Measurements from ENCODE around the gene BRI3BP.
"Not testable (repeated sequence)": the region's sequence is repeated elsewhere in the genome, so short reads cannot be mapped to it uniquely, and the experiment has no call there.

Gene BRI3BP

DNA sequence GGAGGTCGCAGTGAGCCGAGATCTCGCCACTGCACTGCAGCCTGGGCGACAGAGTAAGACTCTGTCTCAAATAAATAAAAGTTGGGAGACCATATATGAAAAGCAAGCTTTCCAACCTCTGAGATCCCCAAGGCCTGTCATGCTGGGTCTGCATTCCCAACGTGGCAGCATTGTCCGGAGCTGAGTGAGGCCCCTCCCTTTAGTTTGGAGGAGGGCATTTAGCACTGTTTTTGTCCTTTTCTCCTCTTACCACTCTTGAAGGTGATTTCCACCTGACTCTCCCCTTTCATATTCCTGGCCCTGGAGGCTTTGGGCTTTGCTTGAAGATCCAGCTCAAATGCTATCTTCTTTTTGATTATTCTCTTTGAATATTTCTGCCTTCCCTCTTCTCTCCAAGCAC, 74.9 kb downstream of the BRI3BP start:
- H3K4me1 ChIP-seq (ENCODE audit: insufficient read depth, insufficient read length), result peaks cover 19% of the 10 kb centered on the region
- no peak for DNase-seq (ENCODE audit: low read depth, low spot score)
- no peak for TF ChIP-seq SUZ12 (IDR thresholded peaks at IDR 0.05; ENCODE audit: extremely low read depth, insufficient read depth, insufficient read length)
- no peak for TF ChIP-seq YY1 (IDR thresholded peaks at IDR 0.05; ENCODE audit: insufficient read depth, insufficient read length)
- TF ChIP-seq ZNF274 (IDR thresholded peaks at IDR 0.05; ENCODE audit: low read depth, low read length), result no peak

DNA sequence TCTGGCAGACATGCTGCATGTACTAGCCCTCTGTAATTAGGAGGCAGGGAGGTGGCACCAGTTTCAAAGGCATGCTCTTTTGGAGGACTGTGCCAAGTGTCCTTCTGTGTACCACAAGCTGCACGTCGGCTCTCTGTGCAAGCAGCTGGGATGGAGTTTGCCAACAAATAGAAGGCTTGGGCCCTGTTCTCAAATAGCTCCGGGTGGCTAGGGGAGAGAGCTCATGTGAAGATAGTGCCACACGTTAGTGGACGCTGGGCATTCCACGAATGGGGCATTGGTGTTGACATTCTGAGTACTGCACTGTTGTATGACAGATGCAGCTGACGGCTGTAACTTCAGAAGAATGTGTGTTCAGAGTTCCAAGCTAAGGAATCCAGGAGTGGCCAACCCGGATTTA, 76.2 kb downstream of the BRI3BP start:
- H3K9ac ChIP-seq (ENCODE audit: insufficient read length, low read depth), result no peak overlapping the region
- peaks cover 29% of the 10 kb centered on the region for H3K36me3 ChIP-seq (ENCODE audit: insufficient read depth, insufficient read length, low read length)
- H3K4me3 ChIP-seq (ENCODE audit: insufficient read length, low read depth), result no peak overlapping the region
- DNase-seq (ENCODE audit: low read depth, low spot score), result no peak
- no peak for TF ChIP-seq YY1 (IDR thresholded peaks at IDR 0.05; ENCODE audit: insufficient read depth, insufficient read length)
- no peak for TF ChIP-seq SUZ12 (IDR thresholded peaks at IDR 0.05; ENCODE audit: extremely low read depth, insufficient read depth, insufficient read length)
- no peak for TF ChIP-seq ZNF274 (IDR thresholded peaks at IDR 0.05; ENCODE audit: low read depth, low read length)
- H3K4me1 ChIP-seq (ENCODE audit: insufficient read depth, insufficient read length), result peaks cover 19% of the 10 kb centered on the region
- no peaks in the 10 kb centered on the region for H3K27me3 ChIP-seq (ENCODE audit: insufficient read depth, insufficient read length)
- no peaks in the 10 kb centered on the region for H3K9me3 ChIP-seq (ENCODE audit: insufficient read depth, low read length)

More for the DNA sequence above, 74.9 kb downstream of the BRI3BP start:
- no peak overlapping the region for H3K4me3 ChIP-seq (ENCODE audit: insufficient read length, low read depth)
- H3K36me3 ChIP-seq (ENCODE audit: insufficient read depth, insufficient read length, low read length), result peaks cover 22% of the 10 kb centered on the region
- H3K27me3 ChIP-seq (ENCODE audit: insufficient read depth, insufficient read length), result no peaks in the 10 kb centered on the region
- H3K9me3 ChIP-seq (ENCODE audit: insufficient read depth, low read length), result no peaks in the 10 kb centered on the region
- H3K9ac ChIP-seq (ENCODE audit: insufficient read length, low read depth), result no peak overlapping the region

DNA sequence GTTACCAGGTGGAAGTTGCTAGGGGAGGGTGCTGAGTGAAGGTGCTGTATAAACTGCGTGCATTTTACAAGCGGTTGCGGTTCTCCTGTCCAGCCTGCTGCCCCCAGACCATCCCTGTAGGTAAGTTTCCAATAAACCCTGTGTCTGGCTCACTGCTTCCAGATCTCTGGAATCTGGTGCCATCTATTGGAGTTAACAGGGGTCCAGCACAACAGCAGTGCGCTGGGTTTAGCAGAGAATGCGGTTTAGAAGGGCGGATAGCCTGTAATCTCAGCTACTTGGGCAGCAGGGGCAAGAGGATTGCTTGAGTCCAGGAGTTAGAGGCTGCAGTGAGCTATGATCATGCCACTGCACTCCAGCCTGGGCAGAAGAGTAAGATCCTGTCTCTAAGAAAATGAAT, 76.7 kb downstream of the BRI3BP start:
- H3K4me3 ChIP-seq (ENCODE audit: insufficient read length, low read depth), result no peak overlapping the region
- H3K36me3 ChIP-seq (ENCODE audit: insufficient read depth, insufficient read length, low read length), result peaks cover 29% of the 10 kb centered on the region
- no peak for TF ChIP-seq ZNF274 (IDR thresholded peaks at IDR 0.05; ENCODE audit: low read depth, low read length)
- no peak for TF ChIP-seq SUZ12 (IDR thresholded peaks at IDR 0.05; ENCODE audit: extremely low read depth, insufficient read depth, insufficient read length)
- TF ChIP-seq YY1 (IDR thresholded peaks at IDR 0.05; ENCODE audit: insufficient read depth, insufficient read length), result no peak
- peaks cover 19% of the 10 kb centered on the region for H3K4me1 ChIP-seq (ENCODE audit: insufficient read depth, insufficient read length)
- no peak for DNase-seq (ENCODE audit: low read depth, low spot score)
- no peaks in the 10 kb centered on the region for H3K9me3 ChIP-seq (ENCODE audit: insufficient read depth, low read length)
- H3K27me3 ChIP-seq (ENCODE audit: insufficient read depth, insufficient read length), result no peaks in the 10 kb centered on the region
- H3K9ac ChIP-seq (ENCODE audit: insufficient read length, low read depth), result no peak overlapping the region

DNA sequence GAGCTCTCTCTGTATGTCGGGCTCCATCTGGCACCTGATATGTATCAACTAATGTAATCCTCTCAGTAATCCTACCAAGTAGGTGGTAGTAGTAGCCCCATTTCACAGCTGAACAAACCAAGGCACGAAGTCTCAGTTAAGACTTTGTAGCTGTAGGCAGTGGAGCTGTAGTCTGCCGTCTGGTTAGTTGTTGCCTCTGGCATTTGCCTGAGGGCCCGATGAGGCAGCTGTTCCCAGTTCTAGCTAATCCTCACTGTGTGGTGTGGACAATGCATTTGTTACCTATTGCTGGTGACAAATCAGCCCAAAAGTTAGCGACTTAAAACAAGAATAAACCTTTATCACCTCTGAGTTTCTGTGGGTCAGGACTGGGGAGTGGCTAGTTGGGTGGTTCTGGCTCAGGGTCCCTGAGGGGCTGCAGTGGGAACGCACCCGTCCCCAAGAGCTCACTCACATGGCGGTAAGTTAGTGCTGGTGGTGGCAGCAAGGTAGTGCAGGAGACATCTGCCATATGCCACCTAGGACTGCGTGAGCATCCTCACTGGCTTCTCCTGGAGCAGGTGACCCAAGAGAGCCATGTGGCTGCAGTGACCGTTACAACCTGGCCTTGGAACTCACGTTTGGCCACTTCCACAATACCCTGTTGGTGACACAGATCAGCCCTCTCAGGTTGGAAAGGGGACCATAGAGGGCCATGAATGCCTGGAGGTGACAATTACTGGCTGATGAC, 77.4 kb downstream of the BRI3BP start:
- peaks cover 30% of the 10 kb centered on the region for H3K36me3 ChIP-seq (ENCODE audit: insufficient read depth, insufficient read length, low read length)
- no peaks in the 10 kb centered on the region for H3K27me3 ChIP-seq (ENCODE audit: insufficient read depth, insufficient read length)
- DNase-seq (ENCODE audit: low read depth, low spot score), result no peak
- H3K4me3 ChIP-seq (ENCODE audit: insufficient read length, low read depth), result no peak overlapping the region
- peaks cover 19% of the 10 kb centered on the region for H3K4me1 ChIP-seq (ENCODE audit: insufficient read depth, insufficient read length)
- H3K9me3 ChIP-seq (ENCODE audit: insufficient read depth, low read length), result no peaks in the 10 kb centered on the region
- no peak for TF ChIP-seq SUZ12 (IDR thresholded peaks at IDR 0.05; ENCODE audit: extremely low read depth, insufficient read depth, insufficient read length)
- no peak for TF ChIP-seq ZNF274 (IDR thresholded peaks at IDR 0.05; ENCODE audit: low read depth, low read length)
- no peak for TF ChIP-seq YY1 (IDR thresholded peaks at IDR 0.05; ENCODE audit: insufficient read depth, insufficient read length)
- no peak overlapping the region for H3K9ac ChIP-seq (ENCODE audit: insufficient read length, low read depth)

DNA sequence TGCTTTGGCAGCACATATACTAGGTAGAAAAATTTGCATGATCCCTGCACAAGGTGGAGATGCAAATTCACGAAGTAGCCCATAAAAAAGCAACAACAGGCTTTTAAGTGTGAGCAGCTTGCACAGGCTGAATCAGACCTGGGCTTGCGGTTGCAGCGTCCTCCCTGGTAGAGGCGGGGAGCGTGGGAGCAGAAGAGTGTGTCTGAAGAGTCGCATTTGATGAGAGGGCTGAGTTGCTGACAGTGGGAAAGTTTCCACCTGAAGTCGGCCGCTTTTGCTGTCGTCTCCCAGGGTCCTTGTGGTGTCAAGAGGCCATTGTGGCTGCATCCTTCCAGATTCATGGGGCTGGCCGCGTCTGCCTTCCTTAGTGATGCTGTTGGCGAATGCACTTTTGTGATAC, 78.0 kb downstream of the BRI3BP start:
- no peak overlapping the region for H3K9ac ChIP-seq (ENCODE audit: insufficient read length, low read depth)

DNA sequence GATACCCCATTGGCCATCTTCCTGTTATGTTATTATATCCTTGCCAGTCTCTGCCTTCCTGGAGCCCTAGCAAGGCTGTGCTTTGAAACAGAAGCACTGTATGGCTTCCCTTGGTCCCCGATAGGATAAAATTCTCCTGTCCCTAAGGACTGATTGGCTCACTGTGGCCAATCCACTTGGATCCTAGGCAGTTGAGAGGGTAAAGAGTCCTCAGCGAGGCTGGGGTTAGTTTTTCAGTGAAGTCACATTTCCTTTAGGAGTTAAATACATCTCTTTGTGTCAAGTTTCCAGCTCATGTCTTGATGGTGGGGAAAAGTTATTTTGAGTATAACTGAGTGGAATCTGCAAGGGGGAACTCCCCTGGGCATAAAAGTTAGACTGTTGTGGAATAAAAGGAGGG, 79.1 kb downstream of the BRI3BP start:
- no peak for DNase-seq (ENCODE audit: low read depth, low spot score)
- Histone ChIP-seq H3K36me3 (ENCODE audit: insufficient read depth, insufficient read length, low read length) (peaks cover 42% of the 10 kb centered on the region), H3K27me3 (ENCODE audit: insufficient read depth, insufficient read length) (no peaks in the 10 kb centered on the region), H3K9ac (ENCODE audit: insufficient read length, low read depth) (no peak overlapping the region), H3K9me3 (ENCODE audit: insufficient read depth, low read length) (no peaks in the 10 kb centered on the region), H3K4me3 (ENCODE audit: insufficient read length, low read depth) (no peak overlapping the region), H3K4me1 (ENCODE audit: insufficient read depth, insufficient read length) (peaks cover 13% of the 10 kb centered on the region)
- TF ChIP-seq YY1 (IDR thresholded peaks at IDR 0.05; ENCODE audit: insufficient read depth, insufficient read length) (no peak), SUZ12 (IDR thresholded peaks at IDR 0.05; ENCODE audit: extremely low read depth, insufficient read depth, insufficient read length) (no peak), ZNF274 (IDR thresholded peaks at IDR 0.05; ENCODE audit: low read depth, low read length) (no peak)

More for the DNA sequence above, 78.0 kb downstream of the BRI3BP start:
- H3K27me3 ChIP-seq (ENCODE audit: insufficient read depth, insufficient read length), result no peaks in the 10 kb centered on the region
- no peak for TF ChIP-seq YY1 (IDR thresholded peaks at IDR 0.05; ENCODE audit: insufficient read depth, insufficient read length)
- TF ChIP-seq ZNF274 (IDR thresholded peaks at IDR 0.05; ENCODE audit: low read depth, low read length), result no peak
- TF ChIP-seq SUZ12 (IDR thresholded peaks at IDR 0.05; ENCODE audit: extremely low read depth, insufficient read depth, insufficient read length), result no peak
- H3K4me3 ChIP-seq (ENCODE audit: insufficient read length, low read depth), result no peak overlapping the region
- DNase-seq (ENCODE audit: low read depth, low spot score), result no peak
- no peaks in the 10 kb centered on the region for H3K9me3 ChIP-seq (ENCODE audit: insufficient read depth, low read length)
- peaks cover 19% of the 10 kb centered on the region for H3K4me1 ChIP-seq (ENCODE audit: insufficient read depth, insufficient read length)
- H3K36me3 ChIP-seq (ENCODE audit: insufficient read depth, insufficient read length, low read length), result peaks cover 36% of the 10 kb centered on the region

DNA sequence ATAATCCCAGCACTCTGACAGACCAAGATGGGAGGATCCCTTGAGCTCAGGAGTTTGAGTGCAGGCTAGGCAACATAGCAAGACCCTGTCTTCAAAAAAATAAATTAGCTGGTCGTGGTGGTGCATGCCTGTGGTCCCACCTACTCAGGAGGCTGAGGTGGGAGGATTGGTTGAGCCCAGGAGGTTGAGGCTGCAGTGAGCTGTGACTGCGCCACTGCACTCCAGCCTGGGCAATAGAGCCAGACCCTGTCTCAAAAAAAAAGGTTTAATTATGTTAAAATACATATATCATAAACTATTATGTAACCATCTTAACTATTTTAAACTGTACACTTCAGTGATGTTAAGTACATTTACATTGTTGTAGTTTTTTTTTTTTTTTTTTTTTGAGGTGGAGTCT, 80.8 kb downstream of the BRI3BP start:
- not testable (repeated sequence) for DNase-seq (ENCODE audit: low read depth, low spot score); H3K9ac ChIP-seq (ENCODE audit: insufficient read length, low read depth); H3K4me3 ChIP-seq (ENCODE audit: insufficient read length, low read depth); H3K4me1 ChIP-seq (ENCODE audit: insufficient read depth, insufficient read length); H3K9me3 ChIP-seq (ENCODE audit: insufficient read depth, low read length); H3K27me3 ChIP-seq (ENCODE audit: insufficient read depth, insufficient read length)
- peaks cover 46% of the 10 kb centered on the region for H3K36me3 ChIP-seq (ENCODE audit: insufficient read depth, insufficient read length, low read length)

All from NT2/D1 (cell line).